Retina (tissue), 1 donor: ENCODE measurements around the gene GRM5.
"Not testable (repeated sequence)": the region's sequence is repeated elsewhere in the genome, so short reads cannot be mapped to it uniquely, and the experiment has no call there.

Experiments used
- DNase-seq: peaks from one replicate; pipeline ENCODE4 v3.0.0-alpha.2; 2016

GRM5 gene

GRCh38 chr11:88535916-88536547, 529.8 kb downstream of the GRM5 start:
- no peak for DNase-seq

GRCh38 chr11:88535266-88535665, 530.5 kb downstream of the GRM5 start:
- no peak for DNase-seq

GRCh38 chr11:88534706-88535105, 531.1 kb downstream of the GRM5 start:
- DNase-seq: not testable (repeated sequence)

GRCh38 chr11:88534185-88534584, 531.6 kb downstream of the GRM5 start:
- no peak for DNase-seq

GRCh38 chr11:88533001-88533400, 532.8 kb downstream of the GRM5 start:
- DNase-seq: no peak

GRCh38 chr11:88531831-88532230, 534.0 kb downstream of the GRM5 start:
- DNase-seq: no peak

- no peak for DNase-seq
Measured at GRCh38 chr11:88529426-88529825, 536.4 kb downstream of the GRM5 start.

- DNase-seq: no peak
Measured at GRCh38 chr11:88523386-88524071, 542.3 kb downstream of the GRM5 start.

GRCh38 chr11:88522624-88523385, 543.0 kb downstream of the GRM5 start:
- DNase-seq: no peak

GRCh38 chr11:88521799-88522201, 544.0 kb downstream of the GRM5 start:
- DNase-seq: no peak

GRCh38 chr11:88521399-88521798, 544.4 kb downstream of the GRM5 start:
- no peak for DNase-seq

- DNase-seq: no peak
Measured at GRCh38 chr11:88520391-88520790, 545.4 kb downstream of the GRM5 start.

- DNase-seq: no peak
Measured at GRCh38 chr11:88515002-88515401, 550.8 kb downstream of the GRM5 start.

GRCh38 chr11:88511006-88511405, 554.8 kb downstream of the GRM5 start:
- no peak for DNase-seq

- peak; percentile 90 for DNase-seq
Measured at GRCh38 chr11:88508759-88509581, 556.8 kb downstream of the GRM5 start.

- peak; percentile 84 for DNase-seq
Measured at GRCh38 chr11:88508418-88508758, 557.4 kb downstream of the GRM5 start.

GRCh38 chr11:88507771-88508417, 557.9 kb downstream of the GRM5 start:
- DNase-seq: no peak

- no peak for DNase-seq
Measured at GRCh38 chr11:88501541-88501940, 564.2 kb downstream of the GRM5 start.

GRCh38 chr11:88495836-88496235, 569.9 kb downstream of the GRM5 start:
- DNase-seq: no peak

GRCh38 chr11:88494848-88495247, 570.9 kb downstream of the GRM5 start:
- no peak for DNase-seq

GRCh38 chr11:88491674-88492073, 574.1 kb downstream of the GRM5 start:
- no peak for DNase-seq

- DNase-seq: no peak
Measured at GRCh38 chr11:88489030-88489429, 576.8 kb downstream of the GRM5 start.

- no peak for DNase-seq
Measured at GRCh38 chr11:88487646-88488045, 578.1 kb downstream of the GRM5 start.
